ENCODE data around the gene ALK.

ALK gene

DNA sequence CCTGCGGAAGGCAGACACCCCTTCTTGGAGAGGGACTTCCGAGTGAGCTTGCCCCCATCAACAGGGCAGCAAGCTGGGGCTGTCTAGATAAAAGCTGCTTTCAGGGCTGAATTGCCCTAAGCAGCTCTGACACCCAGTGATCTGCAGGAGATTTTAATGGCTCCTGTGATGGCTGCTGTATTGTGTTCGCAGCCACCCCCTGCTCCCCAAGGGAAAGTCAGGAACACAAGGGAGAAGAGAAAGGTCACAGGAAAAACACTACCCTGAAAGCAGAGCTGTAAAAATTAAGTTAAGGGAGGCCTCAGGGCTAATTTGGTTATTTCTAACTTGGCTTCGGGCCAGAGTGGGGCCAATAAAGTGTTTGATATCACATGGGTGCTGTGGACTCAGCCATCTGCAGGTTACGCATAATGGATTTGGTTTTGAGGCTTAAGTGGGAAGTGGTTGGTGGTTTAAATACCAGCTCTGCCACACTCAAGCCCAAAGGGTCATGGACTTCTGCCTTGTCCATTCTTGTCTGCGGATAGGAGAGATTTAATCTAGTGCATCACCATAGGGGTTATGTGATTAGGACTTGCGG, 658.6 kb downstream of the ALK start:
- no peak overlapping the region for H3K9ac ChIP-seq
- no peak overlapping the region for H2AFZ ChIP-seq (ENCODE audit: low read depth)
- TF ChIP-seq, protein P1, sequence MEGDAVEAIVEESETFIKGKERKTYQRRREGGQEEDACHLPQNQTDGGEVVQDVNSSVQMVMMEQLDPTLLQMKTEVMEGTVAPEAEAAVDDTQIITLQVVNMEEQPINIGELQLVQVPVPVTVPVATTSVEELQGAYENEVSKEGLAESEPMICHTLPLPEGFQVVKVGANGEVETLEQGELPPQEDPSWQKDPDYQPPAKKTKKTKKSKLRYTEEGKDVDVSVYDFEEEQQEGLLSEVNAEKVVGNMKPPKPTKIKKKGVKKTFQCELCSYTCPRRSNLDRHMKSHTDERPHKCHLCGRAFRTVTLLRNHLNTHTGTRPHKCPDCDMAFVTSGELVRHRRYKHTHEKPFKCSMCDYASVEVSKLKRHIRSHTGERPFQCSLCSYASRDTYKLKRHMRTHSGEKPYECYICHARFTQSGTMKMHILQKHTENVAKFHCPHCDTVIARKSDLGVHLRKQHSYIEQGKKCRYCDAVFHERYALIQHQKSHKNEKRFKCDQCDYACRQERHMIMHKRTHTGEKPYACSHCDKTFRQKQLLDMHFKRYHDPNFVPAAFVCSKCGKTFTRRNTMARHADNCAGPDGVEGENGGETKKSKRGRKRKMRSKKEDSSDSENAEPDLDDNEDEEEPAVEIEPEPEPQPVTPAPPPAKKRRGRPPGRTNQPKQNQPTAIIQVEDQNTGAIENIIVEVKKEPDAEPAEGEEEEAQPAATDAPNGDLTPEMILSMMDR (conservative IDR thresholded peaks at IDR 0.05; ENCODE audit: low read depth, low read length) = no peak
- no peak overlapping the region for H3K27ac ChIP-seq
- H3K79me2 ChIP-seq (ENCODE audit: insufficient read depth, low read depth) = no peaks in the 10 kb centered on the region
- H3K4me3 ChIP-seq (IDR thresholded peaks at IDR 0.05; ENCODE audit: insufficient read depth, low read depth, low read length) = no peak overlapping the region
- no peaks in the 10 kb centered on the region for H3K27me3 ChIP-seq (ENCODE audit: insufficient read depth, low read depth)
- no peaks in the 10 kb centered on the region for H3K36me3 ChIP-seq (ENCODE audit: insufficient read depth)
- H4K20me1 ChIP-seq (ENCODE audit: insufficient read depth) = no peaks in the 10 kb centered on the region
- no peak overlapping the region for H3K4me2 ChIP-seq
- no peaks in the 10 kb centered on the region for H3K4me1 ChIP-seq (ENCODE audit: low read depth, poor library complexity, severe bottlenecking)

- Histone ChIP-seq H4K20me1 (ENCODE audit: insufficient read depth) (no peaks in the 10 kb centered on the region), H3K4me3 (IDR thresholded peaks at IDR 0.05; ENCODE audit: insufficient read depth, low read depth, low read length) (no peak overlapping the region), H3K4me2 (no peak overlapping the region), H3K79me2 (ENCODE audit: insufficient read depth, low read depth) (no peaks in the 10 kb centered on the region), H3K27me3 (ENCODE audit: insufficient read depth, low read depth) (no peaks in the 10 kb centered on the region), H3K4me1 (ENCODE audit: low read depth, poor library complexity, severe bottlenecking) (no peaks in the 10 kb centered on the region), H2AFZ (ENCODE audit: low read depth) (no peak overlapping the region), H3K27ac (no peak overlapping the region), H3K9ac (no peak overlapping the region), H3K36me3 (ENCODE audit: insufficient read depth) (no peaks in the 10 kb centered on the region)
- TF ChIP-seq, protein P1 (conservative IDR thresholded peaks at IDR 0.05; ENCODE audit: low read depth, low read length) = no peak
Measured at GRCh38 chr2:29261003-29261402, 660.4 kb downstream of the ALK start.

DNA sequence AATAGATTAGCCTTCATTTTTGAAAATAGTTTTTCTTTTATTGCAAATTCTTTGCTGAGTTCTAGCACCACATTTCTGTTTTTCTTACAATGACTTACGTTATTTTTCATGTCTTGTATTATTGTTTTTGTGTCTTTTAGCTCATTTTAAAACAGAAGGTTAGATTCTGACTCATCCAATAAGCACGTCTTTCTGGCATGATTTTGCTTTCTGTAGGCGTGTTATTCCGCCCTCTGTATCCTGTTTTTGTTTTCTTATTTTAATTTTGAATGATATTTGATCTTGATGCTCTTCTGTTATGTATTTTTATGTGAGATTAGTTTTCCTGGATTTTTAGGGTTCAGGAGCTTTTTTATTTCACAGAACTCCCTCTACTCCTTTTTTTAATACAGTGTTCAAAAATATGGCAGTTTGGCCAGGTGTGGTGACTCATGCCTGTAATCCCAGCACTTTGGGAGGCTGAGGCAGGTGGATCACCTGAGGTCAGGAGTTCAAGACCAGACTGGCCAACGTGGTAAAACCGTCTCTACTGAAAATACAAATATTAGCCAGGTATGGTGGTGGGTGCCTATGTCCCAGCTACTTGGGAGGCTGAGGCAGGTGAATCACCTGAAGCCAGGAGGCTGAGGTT, 661.1 kb downstream of the ALK start:
- H3K36me3 ChIP-seq (ENCODE audit: insufficient read depth) = no peaks in the 10 kb centered on the region
- H3K79me2 ChIP-seq (ENCODE audit: insufficient read depth, low read depth) = no peaks in the 10 kb centered on the region
- no peaks in the 10 kb centered on the region for H4K20me1 ChIP-seq (ENCODE audit: insufficient read depth)
- no peak overlapping the region for H3K4me3 ChIP-seq (IDR thresholded peaks at IDR 0.05; ENCODE audit: insufficient read depth, low read depth, low read length)
- TF ChIP-seq, protein P1 (conservative IDR thresholded peaks at IDR 0.05; ENCODE audit: low read depth, low read length) = no peak
- no peak overlapping the region for H3K27ac ChIP-seq
- no peak overlapping the region for H3K9ac ChIP-seq
- no peaks in the 10 kb centered on the region for H3K27me3 ChIP-seq (ENCODE audit: insufficient read depth, low read depth)
- no peaks in the 10 kb centered on the region for H3K4me1 ChIP-seq (ENCODE audit: low read depth, poor library complexity, severe bottlenecking)
- H2AFZ ChIP-seq (ENCODE audit: low read depth) = no peak overlapping the region
- no peak overlapping the region for H3K4me2 ChIP-seq

- no peaks in the 10 kb centered on the region for H3K4me1 ChIP-seq (ENCODE audit: low read depth, poor library complexity, severe bottlenecking)
Measured at GRCh38 chr2:29259221-29259620, 662.2 kb downstream of the ALK start.

More at GRCh38 chr2:29259221-29259620, 662.2 kb downstream of the ALK start:
- TF ChIP-seq, protein P1 (conservative IDR thresholded peaks at IDR 0.05; ENCODE audit: low read depth, low read length) = no peak
- Histone ChIP-seq H3K27ac (no peak overlapping the region), H3K4me2 (no peak overlapping the region), H3K4me3 (IDR thresholded peaks at IDR 0.05; ENCODE audit: insufficient read depth, low read depth, low read length) (no peak overlapping the region), H2AFZ (ENCODE audit: low read depth) (no peak overlapping the region), H3K9ac (no peak overlapping the region), H3K27me3 (ENCODE audit: insufficient read depth, low read depth) (no peaks in the 10 kb centered on the region), H4K20me1 (ENCODE audit: insufficient read depth) (no peaks in the 10 kb centered on the region), H3K36me3 (ENCODE audit: insufficient read depth) (no peaks in the 10 kb centered on the region), H3K79me2 (ENCODE audit: insufficient read depth, low read depth) (no peaks in the 10 kb centered on the region)
